ENCODE measurements around the gene ZWILCH.
"Not testable (repeated sequence)": the region's sequence is repeated elsewhere in the genome, so short reads cannot be mapped to it uniquely, and the experiment has no call there.

Gene ZWILCH

GRCh38 chr15:66489179-66489791, 15.8 kb upstream of the ZWILCH start:
- DNase-seq, result no peak

DNA sequence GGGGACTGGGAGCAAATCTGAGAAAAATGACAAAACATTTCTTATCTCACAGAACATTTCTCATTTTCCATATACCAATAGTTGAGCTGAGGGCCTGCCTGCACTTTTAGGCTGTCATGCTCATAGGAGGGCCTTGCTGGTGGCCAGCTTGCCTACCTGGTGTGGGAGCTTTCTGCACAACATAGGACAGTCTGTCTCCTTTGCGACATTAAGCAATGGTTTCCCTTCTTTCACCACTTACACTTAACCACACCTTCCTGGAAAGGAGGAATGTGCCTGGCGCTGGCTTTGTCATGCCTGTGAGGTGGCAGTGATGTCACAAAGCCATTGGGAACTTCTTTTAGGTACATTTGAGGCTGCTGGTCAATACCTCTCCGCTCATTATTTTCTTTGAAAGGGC, 13.3 kb upstream of the ZWILCH start:
- DNase-seq, result no peak

DNA sequence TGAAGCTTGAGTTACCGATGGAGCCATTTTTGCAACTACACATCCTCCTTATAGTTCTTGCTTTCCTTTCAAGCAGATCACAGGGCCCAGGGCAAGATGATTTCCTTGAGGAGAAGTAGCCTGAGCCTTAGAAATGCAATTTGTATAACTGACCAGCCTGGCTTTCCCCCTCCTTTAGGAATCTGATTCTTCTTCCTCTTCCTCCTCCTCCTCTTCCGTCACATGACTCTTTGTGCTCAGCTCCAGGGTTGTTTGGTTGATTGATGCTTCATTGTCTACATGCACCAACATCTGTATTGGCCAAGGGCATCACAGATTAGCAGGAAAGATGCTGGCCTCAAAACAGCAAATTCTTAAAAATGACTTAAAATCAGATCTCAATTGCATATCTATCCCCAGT, 10.9 kb upstream of the ZWILCH start:
- no peak for DNase-seq

GRCh38 chr15:66496951-66497501, 8.1 kb upstream of the ZWILCH start:
- no peak for DNase-seq

GRCh38 chr15:66497502-66498455, 7.3 kb upstream of the ZWILCH start, which contains the start of gene SNAPC5:
TSS of gene SNAPC5 (minus strand) at chr15:66497762. CDS start at chr15:66497731, 31 bp downstream.
- peak; percentile 97 for DNase-seq

GRCh38 chr15:66498501-66499386, 6.4 kb upstream of the ZWILCH start:
- no peak for DNase-seq

DNA sequence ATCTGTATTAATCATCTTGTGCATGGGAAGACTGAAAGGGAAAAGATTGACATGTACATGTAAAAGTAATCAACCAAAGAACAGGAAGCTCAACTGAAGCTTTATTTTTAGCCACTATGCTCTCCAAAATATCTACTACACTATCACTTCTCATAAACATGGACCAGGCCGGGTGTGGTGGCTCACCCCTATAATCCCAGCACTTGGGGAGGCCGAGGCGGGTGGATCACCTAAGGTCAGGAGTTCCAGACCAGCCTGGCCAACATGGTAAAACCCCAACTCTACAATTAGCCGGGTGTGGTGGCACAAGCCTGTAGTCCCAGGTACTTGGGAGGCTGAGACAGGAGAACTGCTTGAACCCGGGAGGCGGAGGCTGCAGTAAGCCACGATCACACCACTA, 4.8 kb upstream of the ZWILCH start:
- not testable (repeated sequence) for DNase-seq

DNA sequence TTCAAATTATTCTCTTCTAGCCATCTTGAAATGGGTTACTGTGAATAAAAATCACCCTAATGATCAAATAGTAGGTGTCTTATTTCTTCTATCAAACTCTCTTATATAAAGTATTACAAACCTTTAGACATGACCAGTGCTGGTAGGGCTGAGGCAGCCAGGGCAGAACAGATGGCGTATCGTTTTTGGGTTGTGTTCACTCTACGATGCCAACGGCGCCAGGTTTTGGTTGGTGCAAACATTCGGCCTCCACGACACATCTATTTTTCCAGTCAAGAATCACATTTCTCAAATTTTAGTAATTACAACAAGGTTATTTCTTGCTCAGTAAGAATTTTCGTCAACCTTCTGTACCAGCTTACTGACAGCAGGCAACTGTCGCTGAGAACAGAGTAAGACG, 2.6 kb upstream of the ZWILCH start:
- no peak for DNase-seq

DNA sequence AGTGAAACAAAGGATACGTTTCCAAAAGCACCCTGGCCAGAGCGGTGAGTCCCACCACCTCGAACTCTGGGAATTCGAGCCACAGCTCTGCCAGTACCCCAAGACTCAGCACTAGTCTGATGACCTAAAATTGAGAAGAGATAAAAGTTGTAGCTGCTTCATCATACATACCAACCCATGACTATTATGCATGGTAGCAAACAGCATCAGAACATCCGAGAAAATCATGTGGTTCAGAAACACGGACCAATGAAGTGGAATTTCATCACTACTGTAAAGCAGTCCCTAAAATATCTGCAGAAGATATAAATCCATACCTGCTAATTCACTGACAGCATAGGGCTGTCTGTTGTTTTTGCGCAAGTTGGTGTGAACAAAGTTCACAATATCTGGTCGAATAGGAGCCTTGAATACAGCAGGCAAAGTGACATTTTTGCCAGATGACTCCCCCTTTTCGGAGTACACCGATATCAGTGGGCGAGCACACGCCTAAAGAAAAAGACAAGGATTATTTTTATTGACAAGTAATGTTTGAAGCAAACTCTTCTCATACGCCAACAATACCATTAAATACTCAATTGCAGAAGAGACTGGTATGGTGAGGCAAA, 2.0 kb upstream of the ZWILCH start:
- DNase-seq, result not testable (repeated sequence)

GRCh38 chr15:66503780-66504562, 1.2 kb upstream of the ZWILCH start:
- no peak for DNase-seq

DNA sequence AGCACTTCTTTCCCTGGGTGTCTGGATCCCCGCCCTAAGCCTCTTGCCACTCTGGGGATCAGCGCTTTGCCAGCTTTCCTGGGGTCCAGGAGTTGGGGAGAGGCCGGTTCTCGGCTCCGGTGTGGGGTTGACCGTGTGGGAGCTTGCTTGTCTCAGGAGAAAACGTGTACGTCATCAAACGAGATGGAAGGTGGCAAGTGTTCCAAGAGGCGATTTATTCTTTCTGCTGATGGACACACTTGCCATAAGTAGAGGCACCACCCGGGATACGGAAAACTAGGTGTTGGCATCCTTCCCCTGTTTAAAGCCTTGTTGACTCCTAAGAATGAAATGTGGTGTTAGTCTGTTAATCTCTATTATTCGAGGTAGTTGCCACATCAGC, 295 bp downstream of the ZWILCH start:
- DNase-seq, result no peak

DNA sequence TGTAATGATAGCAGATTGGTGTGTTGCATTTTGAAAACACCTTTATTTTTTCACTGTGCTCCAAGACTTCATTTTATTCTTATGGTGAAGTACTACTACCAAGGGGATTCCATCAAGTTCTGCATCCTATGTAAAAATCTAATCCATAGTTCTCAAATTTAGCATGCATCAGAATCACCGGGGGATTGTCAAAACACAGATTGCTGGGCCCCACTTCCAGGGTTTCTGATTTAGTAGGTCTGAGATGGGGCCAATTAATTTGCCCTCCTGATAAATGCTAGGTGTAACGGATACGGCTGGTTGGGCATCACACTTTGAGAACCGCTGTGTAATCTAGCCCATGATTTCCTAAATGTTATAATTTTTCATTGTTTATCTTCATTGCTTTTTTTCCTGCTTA, 692 bp downstream of the ZWILCH start:
- DNase-seq, result no peak

GRCh38 chr15:66508293-66508883, 3.3 kb downstream of the ZWILCH start:
- DNase-seq, result no peak

DNA sequence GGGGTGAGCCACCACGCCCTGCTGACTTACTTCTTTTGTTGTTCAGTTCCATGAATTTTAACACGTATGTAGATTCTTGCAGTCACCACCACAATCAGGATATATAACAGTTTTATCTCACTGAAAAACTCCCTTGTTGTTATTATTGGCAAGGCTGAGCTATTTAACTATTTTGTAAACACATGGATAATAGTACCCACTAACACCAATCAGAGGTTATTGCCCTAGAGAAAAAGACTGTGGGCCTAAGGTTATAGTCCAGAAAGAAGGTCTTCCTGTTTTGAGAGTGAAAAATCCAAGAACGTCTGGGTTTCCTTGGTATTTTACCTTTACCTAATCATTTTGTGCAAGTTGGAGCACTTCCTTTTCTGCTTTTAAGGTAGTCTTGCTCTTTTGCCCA, 9.5 kb downstream of the ZWILCH start:
- DNase-seq, result no peak

- DNase-seq, result no peak
Observed at GRCh38 chr15:66515901-66516322, 10.8 kb downstream of the ZWILCH start.

DNA sequence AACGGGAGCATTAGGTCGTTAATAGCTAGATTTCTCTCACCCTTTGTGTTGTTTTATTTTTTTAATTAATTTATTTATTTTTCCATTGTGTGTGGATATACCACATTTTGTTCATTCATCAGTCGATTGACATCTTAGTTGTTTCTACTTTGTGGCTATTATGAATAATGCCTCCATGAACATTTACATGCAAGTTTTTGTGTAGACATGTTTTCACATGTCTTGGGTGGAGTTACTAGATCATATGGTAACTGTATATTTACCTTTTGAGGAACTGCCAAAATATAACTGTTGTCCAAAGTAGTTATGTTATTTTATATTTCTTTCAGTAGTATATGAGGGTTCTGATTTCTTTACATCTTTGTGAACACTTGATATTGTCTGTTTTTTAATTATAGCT, 18.8 kb downstream of the ZWILCH start:
- DNase-seq, result no peak

DNA sequence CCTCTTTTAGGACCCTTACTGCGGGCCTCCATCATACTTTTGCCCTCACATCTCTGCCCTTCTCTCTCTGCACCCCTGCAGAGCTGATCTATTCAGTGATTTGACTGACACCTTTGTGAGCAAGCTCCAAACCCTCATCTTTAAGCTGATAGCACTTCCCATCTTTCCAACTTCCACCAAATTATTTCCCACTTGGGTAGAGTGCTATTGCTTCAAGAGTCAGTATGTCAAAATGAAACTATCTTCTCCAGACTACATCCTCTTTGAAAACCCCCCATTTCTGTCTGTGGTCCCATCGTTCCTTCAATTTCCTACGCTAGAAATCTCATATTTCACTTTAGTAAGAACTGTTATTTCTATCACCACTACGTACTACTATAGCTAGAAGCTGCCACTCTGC, 19.7 kb downstream of the ZWILCH start:
- DNase-seq, result no peak

DNA sequence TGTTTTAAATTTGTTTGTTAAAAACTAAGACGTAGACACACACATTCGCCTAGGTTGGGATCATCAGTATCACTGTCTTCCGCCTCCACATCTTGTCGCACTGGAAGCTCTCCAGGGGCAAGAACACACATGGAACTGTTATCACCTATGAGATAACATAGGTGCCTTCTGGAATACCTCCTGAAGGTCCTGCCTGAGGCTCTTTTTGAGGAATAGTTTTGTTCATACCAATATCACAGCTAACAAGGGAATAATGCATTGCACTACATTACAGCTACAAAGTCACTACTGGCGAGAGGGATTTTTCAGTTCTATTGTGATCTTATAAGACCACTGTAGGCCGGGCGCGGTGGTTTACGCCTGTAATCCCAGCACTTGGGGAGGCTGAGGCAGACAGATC, 29.9 kb downstream of the ZWILCH start:
- no peak for DNase-seq

- no peak for DNase-seq
Observed at GRCh38 chr15:66542896-66543295, 37.8 kb downstream of the ZWILCH start.

DNA sequence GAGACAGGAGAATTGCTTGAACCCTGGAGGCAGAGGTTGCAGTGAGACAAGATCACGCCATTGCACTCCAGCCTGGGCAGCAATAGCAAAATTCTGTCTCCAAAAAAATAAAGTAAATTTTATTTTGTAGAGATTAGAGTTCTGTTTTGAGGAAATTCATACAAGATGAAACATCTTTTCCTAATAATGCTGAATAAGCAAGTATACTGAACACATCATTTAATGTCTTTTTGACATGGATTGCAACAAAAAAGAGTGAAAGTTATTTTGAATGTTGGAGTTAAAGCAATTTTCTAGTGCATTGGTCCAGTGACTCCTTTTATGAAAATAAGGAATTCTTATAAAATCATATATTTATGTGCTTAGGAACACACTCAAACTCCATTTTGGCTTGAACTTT, 40.1 kb downstream of the ZWILCH start:
- no peak for DNase-seq

GRCh38 chr15:66555685-66556084, 50.6 kb downstream of the ZWILCH start:
- DNase-seq, result no peak
